Ascending aorta (tissue), 2 donors: ENCODE data around the gene BID. TPM values are rescaled to one million over a fixed set of nuclear protein-coding genes. Genes with fewer than 3 reads are reported as not detected.

ENCODE experiments used
- DNase-seq, 2 donors: peaks; one replicate each; pipeline ENCODE4 v3.0.0-alpha.2; 2019; ENCODE audit warnings: low spot score in 2 of 2
- H3K27ac ChIP-seq, 2 donors: fragments of 200-600 bp; sonication (generic); one replicate each; pipeline ENCODE4 v1.5.1; 2016 to 2017; ENCODE audit warnings: mild to moderate bottlenecking in 1 of 2
- H3K27me3 ChIP-seq: fragments of 200-600 bp; sonication (generic); one replicate; pipeline ENCODE4 v1.5.1; 2017
- H3K36me3 ChIP-seq, 2 donors: fragments of 200-600 bp; sonication (generic); one replicate each; pipeline ENCODE4 v1.5.1; 2016
- H3K4me1 ChIP-seq, 2 donors: fragments of 200-600 bp; sonication (generic); one replicate each; pipeline ENCODE4 v1.5.1; 2016 to 2017; ENCODE audit warnings: mild to moderate bottlenecking in 1 of 2
- H3K4me3 ChIP-seq, 2 donors: fragments of 200-600 bp; sonication (generic); one replicate each; pipeline ENCODE4 v1.5.1; 2016 to 2017; ENCODE audit warnings: mild to moderate bottlenecking in 1 of 2
- H3K9me3 ChIP-seq, 2 donors: fragments of 200-600 bp; sonication (generic); one replicate each; pipeline ENCODE4 v1.5.1; 2016
- intact Hi-C: fragments of 100-400 bp; cut with DNase I; formaldehyde crosslinking; loops from one replicate; pipeline ENCODE4 v1.15.1; 2023
- total RNA-seq: library from RNA; depleted of rRNA; stranded (reverse); fragments of >200 nt; gene quantifications from one replicate; pipeline ENCODE4 v1.1.0, GENCODE V29; 2016
- TF ChIP-seq, protein P1 (sequence below), 3 experiments: fragments of 200-600 bp in 2 of 3; fragments of 450-650 bp in 1 of 3; sonication (generic) in 2 of 3; IDR thresholded peaks; one replicate each; pipeline ENCODE4 v1.5.1; 2016 to 2019; ENCODE audit warnings: antibody characterized with exemption in 3 of 3, mild to moderate bottlenecking in 1 of 3, moderate library complexity in 1 of 3

The BID gene
- total RNA-seq, 1 donor from 2014 or later, result 37.5 TPM

DNA sequence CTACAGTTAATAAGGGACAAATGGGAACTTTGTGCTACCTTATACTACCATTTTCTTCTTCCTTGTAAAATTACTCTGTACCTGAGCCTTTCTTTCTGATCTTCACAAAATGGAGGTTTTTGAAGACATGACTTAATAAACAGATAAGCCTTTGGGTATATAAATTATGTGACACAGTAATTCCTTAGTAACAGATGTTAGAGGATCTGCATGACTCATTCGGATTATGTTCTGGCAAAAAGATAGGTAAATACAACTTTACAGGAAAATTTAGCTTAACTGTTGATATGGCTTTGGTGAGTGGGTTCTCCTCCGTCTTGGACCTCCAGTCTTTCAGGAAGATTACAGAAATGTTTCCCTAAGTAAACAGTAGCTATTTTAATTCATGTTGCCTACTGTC is 61.8 kb downstream of the BID start:
- TF ChIP-seq, protein P1, sequence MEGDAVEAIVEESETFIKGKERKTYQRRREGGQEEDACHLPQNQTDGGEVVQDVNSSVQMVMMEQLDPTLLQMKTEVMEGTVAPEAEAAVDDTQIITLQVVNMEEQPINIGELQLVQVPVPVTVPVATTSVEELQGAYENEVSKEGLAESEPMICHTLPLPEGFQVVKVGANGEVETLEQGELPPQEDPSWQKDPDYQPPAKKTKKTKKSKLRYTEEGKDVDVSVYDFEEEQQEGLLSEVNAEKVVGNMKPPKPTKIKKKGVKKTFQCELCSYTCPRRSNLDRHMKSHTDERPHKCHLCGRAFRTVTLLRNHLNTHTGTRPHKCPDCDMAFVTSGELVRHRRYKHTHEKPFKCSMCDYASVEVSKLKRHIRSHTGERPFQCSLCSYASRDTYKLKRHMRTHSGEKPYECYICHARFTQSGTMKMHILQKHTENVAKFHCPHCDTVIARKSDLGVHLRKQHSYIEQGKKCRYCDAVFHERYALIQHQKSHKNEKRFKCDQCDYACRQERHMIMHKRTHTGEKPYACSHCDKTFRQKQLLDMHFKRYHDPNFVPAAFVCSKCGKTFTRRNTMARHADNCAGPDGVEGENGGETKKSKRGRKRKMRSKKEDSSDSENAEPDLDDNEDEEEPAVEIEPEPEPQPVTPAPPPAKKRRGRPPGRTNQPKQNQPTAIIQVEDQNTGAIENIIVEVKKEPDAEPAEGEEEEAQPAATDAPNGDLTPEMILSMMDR (IDR thresholded peaks at IDR 0.05), result no peak
- H3K4me1 ChIP-seq, result no peaks in the 10 kb centered on the region
- H3K4me3 ChIP-seq, result no peak overlapping the region
- no peaks in the 10 kb centered on the region for H3K27me3 ChIP-seq
- no peak overlapping the region for H3K27ac ChIP-seq
- no peaks in the 10 kb centered on the region for H3K36me3 ChIP-seq
- no peak for DNase-seq
- H3K9me3 ChIP-seq, result no peaks in the 10 kb centered on the region
- intact Hi-C loops, result no loop called here

DNA sequence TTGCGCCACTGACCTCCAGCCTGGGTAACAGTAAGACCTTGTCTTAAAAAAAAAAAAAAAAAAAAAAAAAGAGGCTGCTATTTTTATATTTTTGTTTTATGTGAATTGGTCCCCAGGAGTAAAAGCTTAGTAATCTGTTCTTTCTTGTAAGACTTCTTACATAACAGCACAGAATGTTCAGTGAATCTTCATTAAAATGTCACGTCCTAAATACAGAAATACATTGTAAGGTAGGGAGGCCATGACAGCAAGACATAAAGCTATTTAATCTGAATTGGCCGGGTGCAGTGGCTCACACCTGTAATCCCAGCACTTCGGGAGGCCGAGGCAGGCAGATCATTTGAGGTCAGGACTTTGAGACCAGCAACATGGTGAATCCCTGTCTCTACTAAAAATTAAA is 64.2 kb downstream of the BID start:
- no peaks in the 10 kb centered on the region for H3K4me1 ChIP-seq
- TF ChIP-seq, protein P1 (IDR thresholded peaks at IDR 0.05), result no peak

DNA sequence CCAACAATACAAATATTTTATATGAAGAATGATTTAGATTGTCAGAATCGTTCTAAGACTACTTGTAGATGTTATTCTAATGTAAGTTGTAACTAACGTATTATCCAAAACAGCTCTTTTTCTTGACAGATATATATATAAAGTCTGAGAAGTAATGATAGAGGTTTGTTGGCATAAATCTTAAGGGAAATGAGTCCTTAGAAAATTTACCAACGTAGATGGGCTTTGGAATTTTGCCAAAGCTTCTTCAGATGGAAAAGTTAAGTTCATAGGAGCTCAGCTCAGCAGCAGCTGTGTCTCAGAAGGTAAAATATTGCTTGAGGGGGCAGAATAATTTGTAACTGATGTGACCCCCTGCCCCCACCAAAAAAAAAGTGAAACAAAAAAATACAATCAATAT is 66.7 kb downstream of the BID start:
- no peaks in the 10 kb centered on the region for H3K4me1 ChIP-seq
- intact Hi-C loops, result loop anchor here (2.0 to 10.0 kb wide), 3 partner anchors 19 to 367 kb away; partner anchors contain the start of genes BCL2L13 and PEX26
- H3K27ac ChIP-seq, result peak overlapping the region; percentile 65 to 67
- peak overlapping the region; percentile 42 to 59 for H3K4me3 ChIP-seq
- H3K9me3 ChIP-seq, result no peaks in the 10 kb centered on the region
- H3K36me3 ChIP-seq, result peaks cover 0 to 9% of the 10 kb centered on the region in 2 donors
- no peaks in the 10 kb centered on the region for H3K27me3 ChIP-seq
- DNase-seq, result no peak
- TF ChIP-seq, protein P1 (IDR thresholded peaks at IDR 0.05), result no peak

More for the DNA sequence above, 64.2 kb downstream of the BID start:
- intact Hi-C loops, result no loop called here
- H3K27me3 ChIP-seq, result no peaks in the 10 kb centered on the region
- no peaks in the 10 kb centered on the region for H3K9me3 ChIP-seq
- no peaks in the 10 kb centered on the region for H3K36me3 ChIP-seq
- no peak for DNase-seq
- no peak overlapping the region for H3K27ac ChIP-seq
- H3K4me3 ChIP-seq, result no peak overlapping the region

DNA sequence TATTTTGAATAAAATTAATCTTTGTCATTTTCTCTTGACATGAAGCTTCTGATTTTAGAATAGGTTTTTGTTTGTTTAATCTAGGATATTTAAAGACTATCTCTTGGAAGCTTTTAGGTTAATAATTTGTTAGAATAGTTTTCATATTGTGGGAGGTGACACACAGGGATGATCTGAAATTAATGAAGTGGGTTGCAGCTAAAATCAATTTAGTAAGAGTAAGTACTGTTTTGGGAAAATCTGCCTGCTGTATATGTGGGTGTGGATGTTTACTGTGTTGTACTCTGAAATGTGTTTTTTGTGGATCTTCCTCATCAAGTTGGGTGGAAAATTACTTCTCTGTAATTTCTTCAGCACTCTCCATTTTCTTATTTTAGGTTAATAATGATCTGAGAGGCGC is 67.3 kb downstream of the BID start:
- peak overlapping the region; percentile 65 to 67 for H3K27ac ChIP-seq
- no peaks in the 10 kb centered on the region for H3K9me3 ChIP-seq
- H3K36me3 ChIP-seq, result peaks cover 3 to 14% of the 10 kb centered on the region in 2 donors
- no peaks in the 10 kb centered on the region for H3K27me3 ChIP-seq
- no peaks in the 10 kb centered on the region for H3K4me1 ChIP-seq
- DNase-seq, result no peak
- intact Hi-C loops, result loop anchor here (2.0 to 10.0 kb wide), 3 partner anchors 20 to 368 kb away; partner anchors contain the start of genes BCL2L13 and PEX26
- TF ChIP-seq, protein P1 (IDR thresholded peaks at IDR 0.05), result no peak
- peak overlapping the region; percentile 42 to 59 for H3K4me3 ChIP-seq

DNA sequence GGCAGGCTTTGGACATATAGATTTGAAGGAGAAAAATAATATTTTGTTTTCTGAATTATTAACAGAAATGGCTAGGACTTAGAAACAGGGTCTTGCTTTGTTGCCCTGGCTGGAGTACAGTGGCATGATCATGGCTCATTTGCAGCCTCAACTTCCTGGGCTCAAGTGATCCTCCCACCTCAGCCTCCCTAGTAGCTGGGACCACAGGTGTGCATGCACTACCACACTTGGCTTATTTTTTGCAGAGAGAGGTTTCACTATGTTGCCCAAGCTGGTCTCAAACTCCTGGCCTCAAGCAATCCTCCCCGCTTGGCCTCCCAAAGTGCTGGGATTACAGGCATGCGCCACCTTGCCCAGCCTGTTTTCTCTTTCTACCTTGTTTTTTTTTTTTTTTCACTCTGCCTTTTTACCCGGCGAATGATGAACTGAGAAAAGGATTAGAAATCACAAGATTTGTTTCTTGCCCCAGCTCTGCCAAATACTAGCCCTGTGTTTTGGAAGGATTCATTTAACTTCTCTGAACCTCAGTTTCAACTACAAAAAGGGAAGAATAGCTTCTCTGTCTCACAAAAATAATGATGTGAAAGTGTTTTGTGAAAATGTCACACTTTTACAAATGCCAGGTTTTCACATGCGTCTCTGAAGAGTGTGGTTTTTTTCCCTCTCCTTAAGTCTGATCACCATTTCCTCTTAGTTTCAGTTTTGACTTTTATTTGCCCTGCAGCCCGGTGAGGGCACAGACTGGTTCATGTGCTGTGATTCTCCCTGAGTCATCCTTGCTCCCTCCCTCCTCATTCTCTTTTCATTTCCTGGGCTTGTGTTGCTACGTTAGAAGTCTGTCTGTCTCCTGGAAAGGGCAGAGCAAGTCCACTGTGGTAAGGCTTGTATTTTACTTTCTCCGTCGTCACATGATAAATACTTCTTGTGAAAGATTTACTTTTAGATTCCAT is 68.0 kb downstream of the BID start:
- peak overlapping the region; percentile 65 to 67 for H3K27ac ChIP-seq
- intact Hi-C loops, result loop anchor here (2.0 to 10.0 kb wide), 3 partner anchors 21 to 369 kb away; partner anchors contain the start of genes BCL2L13 and PEX26

More for the DNA sequence above, 68.0 kb downstream of the BID start:
- H3K27me3 ChIP-seq, result no peaks in the 10 kb centered on the region
- TF ChIP-seq, protein P1 (IDR thresholded peaks at IDR 0.05), result no peak
- no peaks in the 10 kb centered on the region for H3K4me1 ChIP-seq
- no peaks in the 10 kb centered on the region for H3K9me3 ChIP-seq
- peak; percentile 21 to 76 for DNase-seq
- peak overlapping the region; percentile 42 to 59 for H3K4me3 ChIP-seq
- H3K36me3 ChIP-seq, result peaks cover 3 to 14% of the 10 kb centered on the region in 2 donors
